Measurements from ENCODE around the gene ANKRD65.
A peak's percentile ranks its signal among the peaks of the same experiment; 100 is the strongest.
"Not testable (repeated sequence)": the region's sequence is repeated elsewhere in the genome, so short reads cannot be mapped to it uniquely, and the experiment has no call there.

Gene ANKRD65

GRCh38 chr1:1428967-1429366 is 7.9 kb upstream of the ANKRD65 start:
- H3K4me1 Mint-ChIP-seq (ENCODE audit: low read depth); H3K4me3 Mint-ChIP-seq; H3K9me3 Mint-ChIP-seq; H3K27ac Mint-ChIP-seq; H3K36me3 Mint-ChIP-seq (ENCODE audit: low read depth): not testable (repeated sequence)
- peaks cover 22% of the 10 kb centered on the region for H3K27me3 Mint-ChIP-seq (ENCODE audit: low read depth)

- Mint-ChIP-seq H3K4me1 (ENCODE audit: low read depth) (peaks cover 2% of the 10 kb centered on the region), H3K27me3 (ENCODE audit: low read depth) (peaks cover 22% of the 10 kb centered on the region), H3K27ac (peak overlapping the region; percentile 0), H3K9me3 (no peaks in the 10 kb centered on the region), H3K4me3 (peak overlapping the region; percentile 7), H3K36me3 (ENCODE audit: low read depth) (no peaks in the 10 kb centered on the region)
Measured at GRCh38 chr1:1428174-1428573, 7.1 kb upstream of the ANKRD65 start.

DNA sequence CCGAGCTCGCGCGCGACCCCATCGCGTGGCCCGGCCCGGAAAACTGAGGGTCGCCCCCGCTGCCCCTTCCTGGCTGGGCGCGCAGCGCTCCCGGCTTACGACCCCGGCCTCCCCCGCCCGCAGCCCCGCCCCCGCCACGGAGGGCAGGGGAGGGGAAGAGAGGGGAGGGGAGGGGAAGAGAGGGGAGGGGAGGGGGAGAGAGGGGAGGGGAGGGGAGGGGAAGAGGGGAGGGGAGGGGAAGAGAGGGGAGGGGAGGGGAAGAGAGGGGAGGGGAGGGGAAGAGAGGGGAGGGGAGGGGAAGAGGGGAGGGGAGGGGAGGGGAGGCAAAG is 6.7 kb upstream of the ANKRD65 start:
- H3K4me3 Mint-ChIP-seq: no peak overlapping the region
- no peak overlapping the region for H3K27ac Mint-ChIP-seq
- no peaks in the 10 kb centered on the region for H3K9me3 Mint-ChIP-seq
- peaks cover 2% of the 10 kb centered on the region for H3K4me1 Mint-ChIP-seq (ENCODE audit: low read depth)
- no peaks in the 10 kb centered on the region for H3K36me3 Mint-ChIP-seq (ENCODE audit: low read depth)
- H3K27me3 Mint-ChIP-seq (ENCODE audit: low read depth): peaks cover 25% of the 10 kb centered on the region

GRCh38 chr1:1427106-1427819 is 6.2 kb upstream of the ANKRD65 start:
- no peaks in the 10 kb centered on the region for H3K9me3 Mint-ChIP-seq
- H3K4me1 Mint-ChIP-seq (ENCODE audit: low read depth): peaks cover 2% of the 10 kb centered on the region
- H3K27me3 Mint-ChIP-seq (ENCODE audit: low read depth): peaks cover 30% of the 10 kb centered on the region
- H3K4me3 Mint-ChIP-seq: no peak overlapping the region
- H3K27ac Mint-ChIP-seq: no peak overlapping the region
- H3K36me3 Mint-ChIP-seq (ENCODE audit: low read depth): no peaks in the 10 kb centered on the region

- peak overlapping the region; percentile 46 for H3K4me3 Mint-ChIP-seq
- H3K27ac Mint-ChIP-seq: no peak overlapping the region
- H3K27me3 Mint-ChIP-seq (ENCODE audit: low read depth): peaks cover 32% of the 10 kb centered on the region
- no peaks in the 10 kb centered on the region for H3K9me3 Mint-ChIP-seq
- H3K4me1 Mint-ChIP-seq (ENCODE audit: low read depth): peaks cover 2% of the 10 kb centered on the region
- no peaks in the 10 kb centered on the region for H3K36me3 Mint-ChIP-seq (ENCODE audit: low read depth)
Measured at GRCh38 chr1:1426496-1427105, 5.5 kb upstream of the ANKRD65 start.

- no peak overlapping the region for H3K27ac Mint-ChIP-seq
- H3K36me3 Mint-ChIP-seq (ENCODE audit: low read depth): no peaks in the 10 kb centered on the region
- peaks cover 2% of the 10 kb centered on the region for H3K4me1 Mint-ChIP-seq (ENCODE audit: low read depth)
- H3K9me3 Mint-ChIP-seq: no peaks in the 10 kb centered on the region
- H3K4me3 Mint-ChIP-seq: peak overlapping the region; percentile 46
- peaks cover 32% of the 10 kb centered on the region for H3K27me3 Mint-ChIP-seq (ENCODE audit: low read depth)
Measured at GRCh38 chr1:1425753-1426495, 4.8 kb upstream of the ANKRD65 start.

GRCh38 chr1:1425426-1425752 is 4.3 kb upstream of the ANKRD65 start:
- Mint-ChIP-seq H3K27ac (no peak overlapping the region), H3K4me1 (ENCODE audit: low read depth) (peaks cover 2% of the 10 kb centered on the region), H3K36me3 (ENCODE audit: low read depth) (no peaks in the 10 kb centered on the region), H3K27me3 (ENCODE audit: low read depth) (peaks cover 32% of the 10 kb centered on the region), H3K9me3 (no peaks in the 10 kb centered on the region), H3K4me3 (no peak overlapping the region)

- no peak overlapping the region for H3K27ac Mint-ChIP-seq
- H3K9me3 Mint-ChIP-seq: no peaks in the 10 kb centered on the region
- peaks cover 2% of the 10 kb centered on the region for H3K4me1 Mint-ChIP-seq (ENCODE audit: low read depth)
- H3K36me3 Mint-ChIP-seq (ENCODE audit: low read depth): no peaks in the 10 kb centered on the region
- peaks cover 29% of the 10 kb centered on the region for H3K27me3 Mint-ChIP-seq (ENCODE audit: low read depth)
- no peak overlapping the region for H3K4me3 Mint-ChIP-seq
Measured at GRCh38 chr1:1424707-1425106, 3.6 kb upstream of the ANKRD65 start.

- peaks cover 20% of the 10 kb centered on the region for H3K27me3 Mint-ChIP-seq (ENCODE audit: low read depth)
- no peaks in the 10 kb centered on the region for H3K9me3 Mint-ChIP-seq
Measured at GRCh38 chr1:1423245-1423597, 2.1 kb upstream of the ANKRD65 start.

DNA sequence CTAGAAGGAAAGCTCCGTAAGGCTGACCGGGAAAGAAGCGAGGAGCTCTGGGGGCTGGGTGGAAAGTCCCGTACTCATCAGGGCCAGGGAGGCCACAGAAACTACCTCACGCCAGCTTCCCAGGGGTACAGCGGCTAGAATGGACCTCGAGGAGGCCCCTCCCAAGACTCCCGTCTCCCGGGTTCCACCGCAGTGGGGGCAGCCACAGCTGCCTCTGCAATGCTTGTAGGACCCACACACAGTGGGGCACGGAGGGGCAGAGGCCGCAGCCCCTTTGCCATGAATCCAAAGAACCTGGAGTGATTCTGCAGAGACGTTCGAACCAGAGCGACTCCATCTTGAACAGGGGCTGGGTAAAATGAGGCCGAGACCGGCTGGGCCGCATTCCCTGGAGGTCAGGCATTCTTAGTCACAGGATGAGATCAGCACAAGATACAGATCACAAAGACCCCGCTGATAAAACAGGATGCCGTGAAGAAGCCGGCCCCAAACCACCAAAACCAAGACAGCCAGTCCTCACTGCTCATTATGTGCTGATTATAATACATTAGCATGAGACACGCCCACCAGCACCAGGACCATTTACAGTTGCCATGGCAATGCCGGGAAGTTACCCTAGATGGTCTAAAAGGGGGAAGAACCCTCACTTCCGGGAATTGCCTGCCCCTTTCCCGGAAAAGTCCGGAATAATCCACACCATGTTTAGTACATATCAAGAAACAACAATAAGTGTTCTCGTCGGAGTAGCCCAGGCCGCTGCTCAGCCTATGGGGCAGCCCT is 1.6 kb upstream of the ANKRD65 start:
- Mint-ChIP-seq H3K36me3 (ENCODE audit: low read depth) (no peaks in the 10 kb centered on the region), H3K4me3 (no peak overlapping the region), H3K4me1 (ENCODE audit: low read depth) (peaks cover 6% of the 10 kb centered on the region), H3K9me3 (no peaks in the 10 kb centered on the region), H3K27ac (no peak overlapping the region), H3K27me3 (ENCODE audit: low read depth) (peaks cover 20% of the 10 kb centered on the region)

More at GRCh38 chr1:1423245-1423597, 2.1 kb upstream of the ANKRD65 start:
- no peak overlapping the region for H3K27ac Mint-ChIP-seq
- H3K36me3 Mint-ChIP-seq (ENCODE audit: low read depth): no peaks in the 10 kb centered on the region
- no peak overlapping the region for H3K4me3 Mint-ChIP-seq
- peaks cover under 1% of the 10 kb centered on the region for H3K4me1 Mint-ChIP-seq (ENCODE audit: low read depth)

- H3K36me3 Mint-ChIP-seq (ENCODE audit: low read depth): no peaks in the 10 kb centered on the region
- H3K9me3 Mint-ChIP-seq: no peaks in the 10 kb centered on the region
- H3K4me3 Mint-ChIP-seq: no peak overlapping the region
- H3K27ac Mint-ChIP-seq: no peak overlapping the region
- H3K4me1 Mint-ChIP-seq (ENCODE audit: low read depth): peaks cover 9% of the 10 kb centered on the region
- peaks cover 20% of the 10 kb centered on the region for H3K27me3 Mint-ChIP-seq (ENCODE audit: low read depth)
Measured at GRCh38 chr1:1421907-1422464, 910 bp upstream of the ANKRD65 start.

- no peak overlapping the region for H3K4me3 Mint-ChIP-seq
- no peaks in the 10 kb centered on the region for H3K36me3 Mint-ChIP-seq (ENCODE audit: low read depth)
- H3K27ac Mint-ChIP-seq: no peak overlapping the region
- H3K27me3 Mint-ChIP-seq (ENCODE audit: low read depth): peaks cover 20% of the 10 kb centered on the region
- H3K9me3 Mint-ChIP-seq: no peaks in the 10 kb centered on the region
- H3K4me1 Mint-ChIP-seq (ENCODE audit: low read depth): peaks cover 9% of the 10 kb centered on the region
Measured at GRCh38 chr1:1420654-1421141, 378 bp downstream of the ANKRD65 start.

- no peaks in the 10 kb centered on the region for H3K9me3 Mint-ChIP-seq
- H3K27ac Mint-ChIP-seq: no peak overlapping the region
- H3K4me3 Mint-ChIP-seq: no peak overlapping the region
- peaks cover 20% of the 10 kb centered on the region for H3K27me3 Mint-ChIP-seq (ENCODE audit: low read depth)
- peaks cover 9% of the 10 kb centered on the region for H3K4me1 Mint-ChIP-seq (ENCODE audit: low read depth)
- no peaks in the 10 kb centered on the region for H3K36me3 Mint-ChIP-seq (ENCODE audit: low read depth)
Measured at GRCh38 chr1:1419813-1420653, 1.0 kb downstream of the ANKRD65 start.
